ENCODE data around the gene KLHL29.

Gene KLHL29

DNA sequence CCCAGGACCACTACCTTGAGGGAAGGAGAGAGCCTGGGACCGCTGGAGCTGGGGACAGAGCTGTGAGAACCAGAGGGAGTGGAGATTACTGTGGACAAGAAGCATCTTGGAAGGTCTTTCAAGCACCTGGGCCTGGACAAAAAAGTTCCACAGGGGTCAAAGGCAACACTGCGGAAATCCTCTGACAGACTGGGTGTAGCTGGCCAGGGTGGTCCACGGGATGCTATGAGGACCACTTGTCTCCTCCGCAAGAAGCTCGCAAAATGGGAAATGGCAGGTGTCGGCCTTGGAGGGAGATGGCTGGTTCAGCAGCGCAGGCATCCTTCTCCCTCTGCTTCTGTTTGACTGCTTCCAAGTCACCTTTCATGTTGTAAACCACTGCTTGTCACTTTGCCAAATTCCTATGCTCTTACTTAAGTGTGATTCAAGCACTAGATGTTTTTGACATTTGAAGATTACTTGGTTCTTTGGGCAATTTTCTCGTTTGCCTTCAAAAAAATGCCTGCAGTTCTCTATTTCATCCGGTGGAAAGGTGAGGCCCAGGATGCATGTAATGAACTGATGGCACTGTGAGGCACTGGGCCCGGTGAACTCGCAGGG, 27.7 kb downstream of the KLHL29 start:
- no peak for TF ChIP-seq TAF1 (IDR thresholded peaks at IDR 0.05; ENCODE audit: low read depth)
- TF ChIP-seq TEAD4 (IDR thresholded peaks at IDR 0.05) = no peak
- no peak for TF ChIP-seq RAD21 (IDR thresholded peaks at IDR 0.05; ENCODE audit: low read depth)
- TF ChIP-seq CREB1 (IDR thresholded peaks at IDR 0.05; ENCODE audit: low read depth) = no peak
- TF ChIP-seq EP300 (IDR thresholded peaks at IDR 0.05; ENCODE audit: borderline replicate concordance) = no peak
- TF ChIP-seq, protein P1, sequence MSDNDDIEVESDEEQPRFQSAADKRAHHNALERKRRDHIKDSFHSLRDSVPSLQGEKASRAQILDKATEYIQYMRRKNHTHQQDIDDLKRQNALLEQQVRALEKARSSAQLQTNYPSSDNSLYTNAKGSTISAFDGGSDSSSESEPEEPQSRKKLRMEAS (IDR thresholded peaks at IDR 0.05) = no peak

DNA sequence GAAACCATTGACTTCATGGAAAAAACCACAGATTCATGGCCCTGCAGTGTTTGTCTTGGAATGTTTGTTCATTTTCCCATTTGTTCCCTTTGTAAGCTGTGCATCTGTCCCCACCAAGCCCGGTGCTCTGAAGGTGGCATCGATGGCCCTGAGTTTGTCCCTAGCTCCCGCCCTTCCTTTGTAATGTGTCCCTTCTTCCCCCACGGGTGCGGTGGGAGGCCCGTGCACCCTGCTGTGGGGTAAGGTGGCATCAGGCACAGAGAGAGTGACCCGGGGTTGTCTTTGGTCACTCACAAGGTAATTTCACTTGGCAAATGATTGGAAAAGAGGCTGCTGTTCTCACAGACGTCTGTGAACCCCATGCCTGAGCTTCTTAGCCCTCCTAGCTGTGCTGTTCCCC, 28.7 kb downstream of the KLHL29 start:
- no peak for TF ChIP-seq TCF12 (IDR thresholded peaks at IDR 0.05; ENCODE audit: low read depth)
- TF ChIP-seq, protein P2, sequence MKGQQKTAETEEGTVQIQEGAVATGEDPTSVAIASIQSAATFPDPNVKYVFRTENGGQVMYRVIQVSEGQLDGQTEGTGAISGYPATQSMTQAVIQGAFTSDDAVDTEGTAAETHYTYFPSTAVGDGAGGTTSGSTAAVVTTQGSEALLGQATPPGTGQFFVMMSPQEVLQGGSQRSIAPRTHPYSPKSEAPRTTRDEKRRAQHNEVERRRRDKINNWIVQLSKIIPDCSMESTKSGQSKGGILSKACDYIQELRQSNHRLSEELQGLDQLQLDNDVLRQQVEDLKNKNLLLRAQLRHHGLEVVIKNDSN (IDR thresholded peaks at IDR 0.05) = no peak
- TF ChIP-seq TEAD4 (IDR thresholded peaks at IDR 0.05) = no peak
- no peak for TF ChIP-seq TAF1 (IDR thresholded peaks at IDR 0.05; ENCODE audit: low read depth)
- TF ChIP-seq, protein P1 (IDR thresholded peaks at IDR 0.05) = no peak
- TF ChIP-seq FOXM1 (IDR thresholded peaks at IDR 0.05; ENCODE audit: borderline replicate concordance, low read depth) = no peak
- TF ChIP-seq RAD21 (IDR thresholded peaks at IDR 0.05; ENCODE audit: low read depth) = no peak
- TF ChIP-seq, protein P3, sequence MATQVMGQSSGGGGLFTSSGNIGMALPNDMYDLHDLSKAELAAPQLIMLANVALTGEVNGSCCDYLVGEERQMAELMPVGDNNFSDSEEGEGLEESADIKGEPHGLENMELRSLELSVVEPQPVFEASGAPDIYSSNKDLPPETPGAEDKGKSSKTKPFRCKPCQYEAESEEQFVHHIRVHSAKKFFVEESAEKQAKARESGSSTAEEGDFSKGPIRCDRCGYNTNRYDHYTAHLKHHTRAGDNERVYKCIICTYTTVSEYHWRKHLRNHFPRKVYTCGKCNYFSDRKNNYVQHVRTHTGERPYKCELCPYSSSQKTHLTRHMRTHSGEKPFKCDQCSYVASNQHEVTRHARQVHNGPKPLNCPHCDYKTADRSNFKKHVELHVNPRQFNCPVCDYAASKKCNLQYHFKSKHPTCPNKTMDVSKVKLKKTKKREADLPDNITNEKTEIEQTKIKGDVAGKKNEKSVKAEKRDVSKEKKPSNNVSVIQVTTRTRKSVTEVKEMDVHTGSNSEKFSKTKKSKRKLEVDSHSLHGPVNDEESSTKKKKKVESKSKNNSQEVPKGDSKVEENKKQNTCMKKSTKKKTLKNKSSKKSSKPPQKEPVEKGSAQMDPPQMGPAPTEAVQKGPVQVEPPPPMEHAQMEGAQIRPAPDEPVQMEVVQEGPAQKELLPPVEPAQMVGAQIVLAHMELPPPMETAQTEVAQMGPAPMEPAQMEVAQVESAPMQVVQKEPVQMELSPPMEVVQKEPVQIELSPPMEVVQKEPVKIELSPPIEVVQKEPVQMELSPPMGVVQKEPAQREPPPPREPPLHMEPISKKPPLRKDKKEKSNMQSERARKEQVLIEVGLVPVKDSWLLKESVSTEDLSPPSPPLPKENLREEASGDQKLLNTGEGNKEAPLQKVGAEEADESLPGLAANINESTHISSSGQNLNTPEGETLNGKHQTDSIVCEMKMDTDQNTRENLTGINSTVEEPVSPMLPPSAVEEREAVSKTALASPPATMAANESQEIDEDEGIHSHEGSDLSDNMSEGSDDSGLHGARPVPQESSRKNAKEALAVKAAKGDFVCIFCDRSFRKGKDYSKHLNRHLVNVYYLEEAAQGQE (IDR thresholded peaks at IDR 0.05; ENCODE audit: low read depth) = no peak
- no peak for TF ChIP-seq ZBTB7A (IDR thresholded peaks at IDR 0.05; ENCODE audit: low read depth)
- TF ChIP-seq NFIC (IDR thresholded peaks at IDR 0.05) = no peak
- no peak for TF ChIP-seq EP300 (IDR thresholded peaks at IDR 0.05; ENCODE audit: borderline replicate concordance)

DNA sequence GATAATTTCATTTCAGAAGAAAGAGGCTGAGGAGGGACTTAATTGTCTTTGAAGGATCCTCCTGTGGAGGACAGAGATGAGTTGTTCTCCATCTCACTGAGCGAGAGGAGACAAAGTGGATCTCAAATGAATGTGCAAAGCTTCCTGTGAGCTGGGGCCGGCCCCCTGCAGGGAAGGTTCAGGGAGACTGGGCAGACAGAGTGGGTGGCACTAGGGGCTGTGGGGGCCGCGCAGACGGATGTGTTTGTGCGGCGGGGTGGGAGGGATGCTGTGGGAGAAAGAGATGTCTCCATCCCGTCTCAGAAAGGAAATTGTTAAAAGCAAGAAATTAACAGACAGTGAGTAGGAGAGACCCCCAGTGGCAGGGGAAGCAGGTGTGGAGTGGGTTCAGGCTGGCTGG, 29.1 kb downstream of the KLHL29 start:
- no peak for TF ChIP-seq TAF1 (IDR thresholded peaks at IDR 0.05; ENCODE audit: low read depth)
- TF ChIP-seq, protein P1 (IDR thresholded peaks at IDR 0.05) = no peak

DNA sequence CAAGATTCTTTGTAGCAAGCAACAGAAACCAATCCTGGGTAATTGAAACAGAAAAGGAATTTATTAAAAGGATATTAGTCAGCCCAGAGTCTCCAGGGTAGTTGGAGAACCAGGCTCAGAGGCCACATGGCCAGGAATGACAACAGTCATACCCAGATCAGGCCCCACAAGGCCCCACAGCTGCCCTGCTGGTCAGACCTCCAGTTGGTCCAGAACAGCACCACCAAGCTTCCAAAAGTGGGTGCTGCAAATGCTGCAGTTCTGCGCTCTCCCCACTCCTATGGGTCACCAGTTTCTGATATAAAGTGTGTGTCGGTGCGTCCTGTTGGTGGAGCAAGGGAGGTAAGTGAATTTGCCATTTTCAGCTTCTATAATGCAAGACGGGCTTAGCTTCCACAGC, 29.9 kb downstream of the KLHL29 start:
- no peak for TF ChIP-seq FOXM1 (IDR thresholded peaks at IDR 0.05; ENCODE audit: borderline replicate concordance, low read depth)

DNA sequence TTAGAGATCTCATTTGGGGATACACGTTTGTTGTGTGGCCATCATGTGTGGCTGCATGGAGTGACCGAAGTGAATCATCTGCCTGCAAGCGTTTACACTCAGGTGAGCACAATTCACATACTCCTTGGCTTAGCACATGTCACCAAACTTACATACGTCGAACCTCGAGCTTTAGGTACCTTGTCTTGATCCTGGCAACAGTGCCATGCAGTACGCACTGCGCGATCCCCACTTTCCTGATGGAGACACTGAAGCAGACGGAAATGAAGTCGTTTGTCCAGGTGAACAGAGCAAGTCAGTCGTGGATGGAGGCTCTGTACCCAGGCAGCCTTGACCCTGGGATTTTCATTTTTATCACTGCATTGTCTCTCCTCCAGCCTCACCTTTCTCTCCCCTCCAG, 32.3 kb downstream of the KLHL29 start:
- TF ChIP-seq, protein P3 (IDR thresholded peaks at IDR 0.05; ENCODE audit: low read depth) = no peak
- TF ChIP-seq CREB1 (IDR thresholded peaks at IDR 0.05; ENCODE audit: low read depth) (no peak), NFIC (IDR thresholded peaks at IDR 0.05) (no peak), RAD21 (IDR thresholded peaks at IDR 0.05; ENCODE audit: low read depth) (no peak), EGR1 (IDR thresholded peaks at IDR 0.05) (no peak), CEBPB (IDR thresholded peaks at IDR 0.05) (no peak), EP300 (IDR thresholded peaks at IDR 0.05; ENCODE audit: borderline replicate concordance) (no peak), TCF12 (IDR thresholded peaks at IDR 0.05; ENCODE audit: low read depth) (no peak), TAF1 (IDR thresholded peaks at IDR 0.05; ENCODE audit: low read depth) (no peak), TEAD4 (IDR thresholded peaks at IDR 0.05) (no peak), YY1 (IDR thresholded peaks at IDR 0.05; ENCODE audit: low read depth) (no peak), FOXM1 (IDR thresholded peaks at IDR 0.05; ENCODE audit: borderline replicate concordance, low read depth) (no peak), ZBTB7A (IDR thresholded peaks at IDR 0.05; ENCODE audit: low read depth) (no peak)
- TF ChIP-seq, protein P2 (IDR thresholded peaks at IDR 0.05) = no peak
- TF ChIP-seq, protein P1 (IDR thresholded peaks at IDR 0.05) = no peak

DNA sequence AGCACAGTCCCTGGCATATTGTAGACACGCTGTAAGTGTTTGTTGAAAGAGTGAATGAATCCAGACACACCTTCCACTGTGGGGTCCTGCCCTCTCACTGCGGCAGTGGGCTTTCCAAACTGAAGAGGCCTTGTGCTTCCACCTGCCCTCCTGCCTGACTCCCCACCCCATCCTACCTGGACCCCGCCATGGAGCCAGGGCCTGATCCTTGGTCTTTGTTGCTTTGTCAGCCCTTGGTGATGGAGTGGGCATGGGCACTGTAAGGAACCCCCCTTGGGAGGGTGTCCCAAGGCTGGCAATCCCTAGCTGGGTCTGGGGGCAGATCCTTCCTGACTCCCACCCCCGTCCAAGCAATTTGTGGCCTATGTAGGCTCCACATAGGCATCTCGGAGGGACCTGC, 33.1 kb downstream of the KLHL29 start:
- TF ChIP-seq RAD21 (IDR thresholded peaks at IDR 0.05; ENCODE audit: low read depth) (no peak), TCF12 (IDR thresholded peaks at IDR 0.05; ENCODE audit: low read depth) (no peak), YY1 (IDR thresholded peaks at IDR 0.05; ENCODE audit: low read depth) (no peak), EGR1 (IDR thresholded peaks at IDR 0.05) (no peak), ZBTB7A (IDR thresholded peaks at IDR 0.05; ENCODE audit: low read depth) (no peak), TEAD4 (IDR thresholded peaks at IDR 0.05) (no peak), TAF1 (IDR thresholded peaks at IDR 0.05; ENCODE audit: low read depth) (no peak), NFIC (IDR thresholded peaks at IDR 0.05) (no peak), FOXM1 (IDR thresholded peaks at IDR 0.05; ENCODE audit: borderline replicate concordance, low read depth) (no peak), EP300 (IDR thresholded peaks at IDR 0.05; ENCODE audit: borderline replicate concordance) (no peak), CREB1 (IDR thresholded peaks at IDR 0.05; ENCODE audit: low read depth) (no peak), CEBPB (IDR thresholded peaks at IDR 0.05) (no peak)
- TF ChIP-seq, protein P3 (IDR thresholded peaks at IDR 0.05; ENCODE audit: low read depth) = no peak
- TF ChIP-seq, protein P1 (IDR thresholded peaks at IDR 0.05) = no peak
- TF ChIP-seq, protein P2 (IDR thresholded peaks at IDR 0.05) = no peak

All from Ishikawa (cell line).